Bone marrow (tissue), 2 donors: Measurements from ENCODE around the gene MGAT5.

Experiments used
- DNase-seq, 2 donors: peaks; one replicate each; lab custom pipeline; 2025; lab: John Stamatoyannopoulos, UW

Gene MGAT5

GRCh38 chr2:134336352-134336751 lies 82.5 kb downstream of the MGAT5 start:
- no peak for DNase-seq

- DNase-seq = no peak
These were observed 83.0 kb downstream of the MGAT5 start for GRCh38 chr2:134336921-134337320.

- DNase-seq = no peak
These were observed 83.8 kb downstream of the MGAT5 start for GRCh38 chr2:134337631-134338030.

- DNase-seq = no peak
These were observed 84.3 kb downstream of the MGAT5 start for GRCh38 chr2:134338208-134338607.

- DNase-seq = no peak
These were observed 87.6 kb downstream of the MGAT5 start for GRCh38 chr2:134341476-134341875.

- no peak for DNase-seq
These were observed 91.3 kb downstream of the MGAT5 start for GRCh38 chr2:134344954-134345697.

- no peak for DNase-seq
These were observed 92.3 kb downstream of the MGAT5 start for GRCh38 chr2:134346141-134346540.

- DNase-seq = no peak
These were observed 93.9 kb downstream of the MGAT5 start for GRCh38 chr2:134347756-134348155.

- DNase-seq = no peak
These were observed 94.4 kb downstream of the MGAT5 start for GRCh38 chr2:134348239-134348638.

GRCh38 chr2:134348760-134349159 lies 94.9 kb downstream of the MGAT5 start:
- no peak for DNase-seq

GRCh38 chr2:134351016-134351415 lies 97.1 kb downstream of the MGAT5 start:
- no peak for DNase-seq

GRCh38 chr2:134351899-134352298 lies 98.0 kb downstream of the MGAT5 start:
- no peak for DNase-seq

- DNase-seq = no peak
These were observed 99.0 kb downstream of the MGAT5 start for GRCh38 chr2:134352844-134353243.

- DNase-seq = no peak
These were observed 100.7 kb downstream of the MGAT5 start for GRCh38 chr2:134354611-134355010.

GRCh38 chr2:134357814-134358213 lies 103.9 kb downstream of the MGAT5 start:
- DNase-seq = no peak

GRCh38 chr2:134359367-134360081 lies 105.7 kb downstream of the MGAT5 start:
- DNase-seq = no peak

GRCh38 chr2:134360745-134361487 lies 107.0 kb downstream of the MGAT5 start:
- no peak for DNase-seq

- no peak for DNase-seq
These were observed 107.8 kb downstream of the MGAT5 start for GRCh38 chr2:134361648-134362047.

- DNase-seq = no peak
These were observed 108.3 kb downstream of the MGAT5 start for GRCh38 chr2:134362152-134362668.

- no peak for DNase-seq
These were observed 108.9 kb downstream of the MGAT5 start for GRCh38 chr2:134362740-134363139.

GRCh38 chr2:134365356-134365755 lies 111.5 kb downstream of the MGAT5 start:
- no peak for DNase-seq

GRCh38 chr2:134366359-134366758 lies 112.5 kb downstream of the MGAT5 start:
- DNase-seq = no peak

- DNase-seq = no peak
These were observed 113.3 kb downstream of the MGAT5 start for GRCh38 chr2:134367213-134367612.
